Measurements from ENCODE around the gene LRRC18.

DNA sequence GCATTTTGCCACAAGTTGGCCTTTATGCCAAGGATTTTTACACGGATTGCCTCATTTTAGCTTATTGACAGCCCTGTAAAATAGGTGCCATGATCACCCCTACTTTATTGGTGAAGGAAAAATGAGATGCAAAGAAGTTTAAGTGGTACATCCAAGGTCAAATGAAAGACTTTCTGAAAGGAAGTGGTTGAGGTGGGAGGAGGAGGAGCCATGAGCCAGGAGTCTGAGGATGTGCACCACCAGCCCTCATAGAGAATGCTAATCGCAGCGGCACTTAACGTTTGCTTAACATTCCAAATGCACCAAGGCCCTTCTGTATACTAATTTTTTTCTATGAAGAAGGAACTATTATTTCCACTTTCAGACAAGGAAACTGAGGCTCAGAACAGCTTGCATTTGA is 31.0 kb upstream of the LRRC18 start:
- TF ChIP-seq POLR2AphosphoS5 (IDR thresholded peaks at IDR 0.05) (no peak), POLR2A (IDR thresholded peaks at IDR 0.05) (no peak)
- TF ChIP-seq, protein P1, sequence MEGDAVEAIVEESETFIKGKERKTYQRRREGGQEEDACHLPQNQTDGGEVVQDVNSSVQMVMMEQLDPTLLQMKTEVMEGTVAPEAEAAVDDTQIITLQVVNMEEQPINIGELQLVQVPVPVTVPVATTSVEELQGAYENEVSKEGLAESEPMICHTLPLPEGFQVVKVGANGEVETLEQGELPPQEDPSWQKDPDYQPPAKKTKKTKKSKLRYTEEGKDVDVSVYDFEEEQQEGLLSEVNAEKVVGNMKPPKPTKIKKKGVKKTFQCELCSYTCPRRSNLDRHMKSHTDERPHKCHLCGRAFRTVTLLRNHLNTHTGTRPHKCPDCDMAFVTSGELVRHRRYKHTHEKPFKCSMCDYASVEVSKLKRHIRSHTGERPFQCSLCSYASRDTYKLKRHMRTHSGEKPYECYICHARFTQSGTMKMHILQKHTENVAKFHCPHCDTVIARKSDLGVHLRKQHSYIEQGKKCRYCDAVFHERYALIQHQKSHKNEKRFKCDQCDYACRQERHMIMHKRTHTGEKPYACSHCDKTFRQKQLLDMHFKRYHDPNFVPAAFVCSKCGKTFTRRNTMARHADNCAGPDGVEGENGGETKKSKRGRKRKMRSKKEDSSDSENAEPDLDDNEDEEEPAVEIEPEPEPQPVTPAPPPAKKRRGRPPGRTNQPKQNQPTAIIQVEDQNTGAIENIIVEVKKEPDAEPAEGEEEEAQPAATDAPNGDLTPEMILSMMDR (IDR thresholded peaks at IDR 0.05) = no peak

All from gastroesophageal sphincter (tissue), 3 donors.